Right ventricle myocardium superior (tissue), 1 donor: Measurements from ENCODE around the gene LRRC23. TPM values are rescaled to one million over a fixed set of nuclear protein-coding genes. Genes with fewer than 3 reads are reported as not detected.
"Not testable (repeated sequence)": the region's sequence is repeated elsewhere in the genome, so short reads cannot be mapped to it uniquely, and the experiment has no call there.

ENCODE experiments used
- ATAC-seq: fragments of 200-7000 bp; cut with Tn5 transposase; one replicate; pipeline ENCODE4 v1.9.1; 2020; ENCODE audit warnings: mild to moderate bottlenecking; ENCODE audit not compliant: poor library complexity
- DNase-seq: peaks from one replicate; pipeline ENCODE4 v3.0.0-alpha.2; 2020
- intact Hi-C: fragments of 100-400 bp; cut with DNase I; formaldehyde crosslinking; loops from one replicate; pipeline ENCODE4 v1.11.2; 2022
- long read RNA-seq: library from polyadenylated mRNA; unstranded; transcript quantifications from one replicate; pipeline ENCODE4 v2.0.0, GENCODE V29; 2021
- total RNA-seq: library from RNA; stranded (reverse); fragmentation: NEBNext Ultra II Directional; extraction: Animal tissue kit (Norgen Biotek cat#: 25700); gene quantifications from one replicate; pipeline ENCODE4 v1.2.1, GENCODE V29; 2021
- donor health status: DM: no; HTN: yes; CAD: no; lungs with severe emphysema.

LRRC23 gene, protein sequence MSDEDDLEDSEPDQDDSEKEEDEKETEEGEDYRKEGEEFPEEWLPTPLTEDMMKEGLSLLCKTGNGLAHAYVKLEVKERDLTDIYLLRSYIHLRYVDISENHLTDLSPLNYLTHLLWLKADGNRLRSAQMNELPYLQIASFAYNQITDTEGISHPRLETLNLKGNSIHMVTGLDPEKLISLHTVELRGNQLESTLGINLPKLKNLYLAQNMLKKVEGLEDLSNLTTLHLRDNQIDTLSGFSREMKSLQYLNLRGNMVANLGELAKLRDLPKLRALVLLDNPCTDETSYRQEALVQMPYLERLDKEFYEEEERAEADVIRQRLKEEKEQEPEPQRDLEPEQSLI
- total RNA-seq: 8.2 TPM
- long read RNA-seq, partial matches to known transcripts: 3 of 17 reads
- long read RNA-seq, other reads (novel, unspliced or antisense): 5 of 17 reads

DNA sequence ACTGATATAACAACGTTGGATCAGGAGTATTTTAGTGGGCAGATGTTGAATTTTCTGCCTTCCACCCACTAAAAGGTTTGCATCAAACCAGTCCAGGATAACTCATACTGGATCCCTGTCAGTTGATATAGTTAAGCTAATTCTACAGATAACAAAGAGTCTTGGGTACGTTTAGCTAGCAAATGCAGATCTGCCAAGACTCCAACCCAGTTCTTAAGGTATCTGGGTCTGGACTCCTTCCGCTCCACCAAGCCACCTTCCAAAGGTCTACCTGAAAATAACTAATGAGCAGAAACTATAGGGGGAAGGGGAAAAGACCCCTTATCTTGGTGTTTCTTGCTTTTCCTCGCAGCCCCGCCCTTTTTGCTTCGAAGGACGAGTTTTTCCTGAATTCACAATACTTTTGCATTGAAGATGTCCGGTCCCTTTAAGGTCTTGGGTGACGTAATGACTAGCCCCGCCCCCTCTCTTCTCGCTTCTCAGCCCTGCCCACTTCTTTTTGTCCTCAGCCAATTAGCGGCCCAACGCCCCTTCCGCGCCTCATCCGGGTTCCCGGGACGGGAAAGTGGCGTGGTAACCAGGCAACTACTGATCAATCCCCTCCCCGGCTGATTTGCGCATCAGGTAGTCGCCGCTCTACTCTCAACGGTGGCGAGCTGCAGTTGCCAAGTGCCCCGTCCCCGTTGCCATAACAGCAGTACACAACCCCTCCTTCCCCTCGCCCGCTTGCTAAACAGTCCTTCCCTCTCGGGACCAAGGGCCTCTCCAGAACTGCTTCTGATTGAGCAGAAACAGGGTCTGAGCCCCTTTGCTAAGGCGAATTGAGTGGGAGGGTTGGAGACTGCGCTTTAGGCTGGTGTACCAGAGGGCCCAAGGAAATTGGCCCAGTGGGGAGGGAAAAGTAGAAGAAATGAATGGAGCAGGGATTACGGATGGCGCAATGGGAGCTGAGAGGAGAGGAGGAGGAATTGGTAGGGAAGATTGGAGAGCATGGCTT is at the start of gene LRRC23:
TSS of gene LRRC23 (plus strand) at position 543 of the 997 bp plus-strand sequence. CDS start 812 bp downstream, outside the sequence.
- ATAC-seq: peak; percentile 98
- peak; percentile 98 for DNase-seq
- intact Hi-C loops: no loop called here

DNA sequence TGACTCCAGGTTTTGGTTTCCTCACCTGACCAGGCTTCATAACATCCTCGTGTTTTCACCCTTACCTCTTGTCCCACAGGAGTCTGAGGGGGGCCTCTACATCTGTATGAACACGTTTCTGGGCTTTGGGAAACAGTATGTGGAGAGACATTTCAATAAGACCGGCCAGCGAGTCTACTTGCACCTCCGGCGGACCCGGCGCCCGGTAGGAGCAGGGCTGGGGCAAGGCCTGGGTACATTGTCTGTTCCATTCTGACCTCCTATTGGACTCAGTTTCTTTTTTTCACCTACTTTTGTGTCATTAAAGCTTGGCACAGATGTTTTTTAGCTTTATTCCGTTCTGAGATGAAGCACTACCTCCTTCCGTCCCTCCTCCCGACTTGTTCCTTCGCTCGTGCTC is 49.3 kb upstream of the LRRC23 start:
- intact Hi-C loops: no loop called here
- DNase-seq (no peak), ATAC-seq (no peak)

DNA sequence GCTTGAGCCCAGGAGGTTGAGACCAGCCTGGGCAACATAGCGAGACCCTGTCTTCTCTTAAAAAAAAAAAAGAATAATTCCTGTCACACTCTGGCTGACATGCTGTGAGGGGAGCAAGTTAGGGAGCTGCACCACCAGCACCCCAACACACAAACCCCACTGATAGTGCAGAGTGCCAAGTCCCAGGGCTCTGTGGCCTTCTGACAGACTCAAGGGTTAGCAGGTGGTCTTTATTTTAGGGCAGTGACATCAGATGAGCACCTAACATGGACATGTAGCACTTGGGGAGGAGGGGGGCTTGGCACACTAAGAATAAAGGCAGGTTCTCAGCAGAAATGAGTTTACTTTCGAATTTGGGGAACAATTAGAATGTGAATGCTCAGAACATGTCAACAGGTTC is 45.8 kb upstream of the LRRC23 start:
- intact Hi-C loops: no loop called here
- DNase-seq: no peak
- ATAC-seq: no peak

DNA sequence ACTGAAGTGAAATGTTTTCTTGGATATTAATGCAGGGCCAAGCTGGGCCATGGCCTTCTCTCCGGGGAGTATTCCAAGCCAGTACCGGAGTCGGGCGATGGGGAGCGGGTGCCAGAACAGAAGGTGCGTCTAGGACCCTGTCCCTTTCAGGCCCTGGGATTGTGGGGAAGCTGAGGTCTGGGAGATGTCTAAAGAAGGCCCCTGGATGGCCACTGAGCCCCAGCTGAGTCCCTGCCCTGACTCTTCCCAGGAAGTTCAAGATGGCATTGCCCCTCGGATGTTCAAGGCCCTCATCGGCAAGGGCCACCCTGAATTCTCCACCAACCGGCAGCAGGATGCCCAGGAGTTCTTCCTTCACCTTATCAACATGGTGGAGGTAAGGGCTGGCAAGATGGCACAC is 44.5 kb upstream of the LRRC23 start:
- intact Hi-C loops: no loop called here
- DNase-seq (no peak), ATAC-seq (no peak)

DNA sequence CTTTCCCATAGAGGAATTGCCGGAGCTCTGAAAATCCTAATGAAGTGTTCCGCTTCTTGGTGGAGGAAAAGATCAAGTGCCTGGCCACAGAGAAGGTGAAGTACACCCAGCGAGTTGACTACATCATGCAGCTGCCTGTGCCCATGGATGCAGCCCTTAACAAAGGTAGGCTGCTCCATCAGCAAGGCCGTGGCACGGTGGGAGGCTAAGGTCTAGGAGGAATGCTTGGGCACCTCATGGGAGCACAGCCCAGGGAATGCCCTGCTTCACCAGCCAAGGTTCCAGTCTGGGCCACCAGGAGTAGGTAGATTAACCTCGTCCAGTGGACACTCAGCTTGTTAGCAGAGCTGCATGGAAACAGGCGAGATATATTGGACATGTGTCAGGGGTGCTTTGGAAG is 43.7 kb upstream of the LRRC23 start:
- DNase-seq: no peak
- no peak for ATAC-seq
- intact Hi-C loops: no loop called here

DNA sequence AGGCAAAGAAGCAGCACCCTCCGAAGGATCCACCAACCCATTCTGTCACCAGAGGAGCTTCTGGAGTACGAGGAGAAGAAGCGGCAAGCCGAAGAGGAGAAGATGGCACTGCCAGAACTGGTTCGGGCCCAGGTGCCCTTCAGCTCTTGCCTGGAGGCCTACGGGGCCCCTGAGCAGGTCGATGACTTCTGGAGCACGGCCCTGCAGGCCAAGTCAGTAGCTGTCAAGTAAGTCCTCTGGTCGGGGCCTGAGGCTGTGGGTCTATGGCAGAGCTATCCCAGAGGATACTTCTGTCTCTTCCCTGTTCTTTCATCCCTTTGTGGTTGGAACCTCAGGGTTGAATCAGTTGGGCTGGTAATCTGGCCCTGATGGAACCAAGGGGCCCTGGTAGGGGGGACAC is 43.2 kb upstream of the LRRC23 start:
- intact Hi-C loops: no loop called here
- ATAC-seq (no peak), DNase-seq (no peak)

DNA sequence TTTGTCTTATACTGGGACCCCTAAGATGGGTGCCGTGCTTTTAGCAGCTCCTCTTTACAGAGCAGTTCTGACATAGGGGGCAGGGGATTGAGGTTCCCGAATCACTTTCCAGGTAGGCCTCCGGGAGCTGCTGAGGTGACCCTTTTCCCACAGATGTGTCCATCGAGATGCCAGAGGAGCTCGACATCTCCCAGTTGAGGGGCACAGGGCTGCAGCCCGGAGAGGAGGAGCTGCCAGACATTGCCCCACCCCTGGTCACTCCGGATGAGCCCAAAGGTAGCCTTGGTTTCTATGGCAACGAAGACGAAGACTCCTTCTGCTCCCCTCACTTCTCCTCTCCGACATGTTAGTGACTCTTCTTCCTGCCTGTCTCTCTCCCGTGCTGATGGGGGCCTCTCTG is 41.6 kb upstream of the LRRC23 start:
- DNase-seq: no peak
- intact Hi-C loops: no loop called here
- ATAC-seq: no peak

DNA sequence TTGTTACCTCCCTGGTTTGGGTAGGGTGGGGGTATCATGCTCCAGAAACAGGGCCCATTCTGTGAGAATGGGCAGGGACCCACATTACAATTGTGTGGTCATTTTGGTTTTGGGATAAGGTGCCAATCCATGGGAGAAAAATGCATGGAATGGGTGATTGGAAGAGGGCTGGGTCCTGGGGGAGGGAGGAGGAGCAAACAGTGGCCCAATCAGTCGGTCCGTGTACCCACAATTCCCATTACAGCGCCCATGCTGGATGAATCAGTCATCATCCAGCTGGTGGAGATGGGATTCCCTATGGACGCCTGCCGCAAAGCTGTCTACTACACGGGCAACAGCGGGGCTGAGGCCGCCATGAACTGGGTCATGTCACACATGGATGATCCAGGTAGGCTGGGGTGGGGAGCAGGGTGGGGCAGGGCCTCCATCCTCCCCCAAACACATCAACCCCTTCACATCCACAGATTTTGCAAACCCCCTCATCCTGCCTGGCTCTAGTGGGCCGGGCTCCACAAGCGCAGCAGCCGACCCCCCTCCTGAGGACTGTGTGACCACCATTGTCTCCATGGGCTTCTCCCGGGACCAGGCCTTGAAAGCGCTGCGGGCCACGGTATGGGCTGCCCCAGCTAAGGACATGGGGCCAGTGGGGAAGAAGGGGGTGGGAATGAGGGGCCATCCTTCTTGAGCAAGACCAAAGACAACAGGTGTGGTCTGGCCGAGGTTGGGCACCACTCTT is 40.9 kb upstream of the LRRC23 start:
- intact Hi-C loops: no loop called here
- no peak for DNase-seq
- no peak for ATAC-seq

DNA sequence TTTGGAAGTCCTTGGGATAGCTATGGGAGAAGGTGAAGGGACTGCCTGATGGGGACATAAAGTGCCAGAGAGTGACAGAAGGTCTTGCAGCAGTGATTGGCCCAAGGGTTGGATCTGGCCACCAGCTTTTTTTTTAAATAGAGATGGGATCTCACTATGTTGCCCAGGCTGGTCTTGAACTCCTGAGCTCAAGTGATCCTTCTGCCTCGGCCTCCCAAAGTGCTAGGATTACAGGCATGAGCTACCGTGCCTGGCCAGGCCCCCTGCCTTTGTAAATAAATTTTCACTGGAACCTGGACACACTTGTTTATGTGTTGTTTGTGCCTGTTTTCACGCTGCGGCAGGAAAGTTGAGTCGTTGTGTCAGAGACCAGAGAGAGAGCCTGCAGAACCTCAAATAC is 39.3 kb upstream of the LRRC23 start:
- ATAC-seq, intact Hi-C loops, DNase-seq: not testable (repeated sequence)

DNA sequence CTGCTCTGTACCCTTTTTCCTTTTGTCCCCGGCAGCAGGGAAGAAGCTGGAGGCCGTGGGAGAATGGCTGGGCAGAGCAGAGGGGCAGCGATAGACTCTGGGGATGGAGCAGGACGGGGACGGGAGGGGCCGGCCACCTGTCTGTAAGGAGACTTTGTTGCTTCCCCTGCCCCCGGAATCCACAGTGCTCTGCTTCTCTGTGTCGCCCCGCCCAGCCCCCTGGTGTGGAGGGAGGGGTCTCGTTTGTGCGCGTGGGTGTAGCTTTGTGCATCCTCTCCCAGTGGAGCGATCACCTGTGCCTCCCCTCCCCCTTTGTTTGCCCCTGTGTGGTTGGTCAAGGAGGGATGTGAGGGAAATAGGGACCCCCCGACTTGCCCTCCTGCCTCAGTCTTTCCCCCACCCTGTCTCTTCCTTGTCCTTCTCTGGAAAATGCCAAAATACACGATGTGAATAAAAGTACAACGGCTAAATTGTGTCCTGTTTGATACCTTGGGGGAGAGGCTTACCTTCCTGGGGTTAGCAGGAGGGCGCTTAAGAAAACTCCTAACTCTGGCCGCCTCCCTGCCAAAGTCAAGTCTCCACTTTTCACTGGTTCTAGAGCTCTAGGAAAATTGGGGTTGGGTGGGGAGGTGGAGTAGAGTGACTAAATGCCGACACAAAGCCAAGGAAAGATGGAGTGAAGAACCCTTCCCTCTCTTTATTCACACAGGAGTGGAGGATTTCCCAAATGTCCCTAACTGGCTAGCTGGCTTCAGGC is 38.3 kb upstream of the LRRC23 start:
- intact Hi-C loops: no loop called here
- DNase-seq: no peak
- ATAC-seq: no peak

DNA sequence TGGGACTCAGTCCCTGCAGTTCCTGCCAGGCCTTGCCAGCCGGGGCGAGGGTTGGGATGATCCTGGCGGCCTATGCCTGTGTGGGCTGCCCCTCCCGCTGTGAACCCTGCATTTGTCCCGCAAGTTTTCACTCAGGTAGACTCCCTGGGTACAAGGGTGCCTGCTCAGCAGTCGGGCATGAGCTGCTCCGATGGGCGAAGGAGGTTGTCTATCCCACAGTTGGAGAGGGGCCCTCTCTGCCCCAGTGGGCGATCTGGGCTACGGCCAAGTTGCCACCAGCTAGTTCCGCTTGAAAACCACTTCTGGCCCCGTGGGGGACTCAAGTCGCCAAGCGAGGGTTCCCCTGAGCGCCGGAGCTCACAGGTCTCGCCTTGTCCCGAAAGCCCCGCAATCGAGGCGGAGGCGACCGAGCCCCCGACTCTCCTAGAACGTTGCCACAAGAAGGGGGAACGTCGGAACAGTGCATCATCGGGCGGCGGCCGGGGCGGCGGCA is 37.7 kb upstream of the LRRC23 start:
- peak; percentile 4 for ATAC-seq

DNA sequence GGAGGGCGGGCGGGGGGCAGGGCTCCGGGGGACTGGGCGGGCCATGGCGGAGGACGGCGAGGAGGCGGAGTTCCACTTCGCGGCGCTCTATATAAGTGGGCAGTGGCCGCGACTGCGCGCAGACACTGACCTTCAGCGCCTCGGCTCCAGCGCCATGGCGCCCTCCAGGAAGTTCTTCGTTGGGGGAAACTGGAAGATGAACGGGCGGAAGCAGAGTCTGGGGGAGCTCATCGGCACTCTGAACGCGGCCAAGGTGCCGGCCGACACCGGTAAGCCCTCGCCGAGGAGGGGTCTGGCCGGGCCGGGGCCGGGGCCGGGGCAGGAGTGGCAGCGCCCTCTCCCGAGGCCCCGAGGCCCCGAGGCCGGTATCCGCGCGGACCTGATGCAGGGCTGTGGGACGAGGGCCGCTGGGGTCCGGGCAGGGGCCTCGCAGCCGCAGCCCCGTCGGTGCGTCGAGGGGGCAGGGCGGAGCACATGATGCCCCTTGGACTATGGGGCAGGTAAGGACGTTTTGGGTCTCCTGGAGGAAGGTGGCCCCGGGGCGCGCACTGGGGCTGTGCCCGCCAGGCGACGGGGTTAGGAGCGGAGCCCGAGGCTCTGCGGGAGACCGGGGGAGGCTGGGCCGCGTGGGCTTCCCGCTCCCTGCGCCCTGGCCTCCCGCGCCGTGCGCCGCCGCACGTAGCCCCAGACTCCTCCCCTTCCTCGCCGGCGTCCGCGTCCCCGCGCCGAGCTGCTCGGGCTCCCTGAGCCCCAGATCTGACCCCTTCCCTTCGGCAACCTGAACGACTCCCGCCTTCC is 37.0 kb upstream of the LRRC23 start, which contains the start of gene TPI1:
TSS of gene TPI1 (plus strand) at position 119 of the 798 bp plus-strand sequence. CDS start at position 155, 36 bp downstream.
- DNase-seq (peak; percentile 91), ATAC-seq (peak; percentile 89)
- intact Hi-C loops: no loop called here

More for the DNA sequence above, 37.7 kb upstream of the LRRC23 start:
- DNase-seq: no peak
- intact Hi-C loops: no loop called here

DNA sequence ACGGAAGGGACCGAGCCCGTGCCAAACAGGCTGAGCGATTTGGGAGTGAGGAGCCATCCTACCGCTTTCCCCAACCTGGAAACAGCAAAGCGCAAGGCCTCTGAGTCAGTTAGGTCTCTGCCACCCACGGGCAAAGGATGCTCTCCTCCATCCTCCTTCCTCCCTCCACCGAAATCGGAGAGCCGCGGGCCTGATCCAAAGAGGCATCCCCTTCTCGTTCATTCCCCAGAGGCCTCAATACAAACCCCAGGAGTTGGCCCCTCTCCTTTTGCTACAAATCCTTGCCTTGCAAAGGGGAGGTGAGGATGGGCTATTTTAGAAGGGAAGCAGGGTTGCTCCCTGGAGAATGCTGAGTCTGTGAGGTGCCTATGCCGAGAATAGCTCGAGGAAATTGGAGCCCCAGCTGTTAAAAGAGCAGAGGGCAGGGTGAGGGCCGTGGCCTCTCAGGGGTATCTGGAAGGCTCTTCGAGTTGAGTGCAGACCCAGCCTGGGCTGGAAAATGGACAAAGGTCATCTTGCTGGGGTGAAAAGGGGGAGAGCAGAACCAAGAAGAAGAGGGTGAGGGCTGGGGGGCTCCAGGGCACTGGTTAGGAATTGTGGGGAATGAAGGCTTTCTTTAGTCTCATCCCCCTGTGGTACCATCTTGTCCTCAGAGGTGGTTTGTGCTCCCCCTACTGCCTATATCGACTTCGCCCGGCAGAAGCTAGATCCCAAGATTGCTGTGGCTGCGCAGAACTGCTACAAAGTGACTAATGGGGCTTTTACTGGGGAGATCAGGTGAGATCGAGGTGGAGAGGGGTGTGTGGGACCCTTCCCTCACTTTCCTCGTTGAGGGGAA is 36.2 kb upstream of the LRRC23 start:
- DNase-seq (no peak), ATAC-seq (no peak)
- intact Hi-C loops: no loop called here

DNA sequence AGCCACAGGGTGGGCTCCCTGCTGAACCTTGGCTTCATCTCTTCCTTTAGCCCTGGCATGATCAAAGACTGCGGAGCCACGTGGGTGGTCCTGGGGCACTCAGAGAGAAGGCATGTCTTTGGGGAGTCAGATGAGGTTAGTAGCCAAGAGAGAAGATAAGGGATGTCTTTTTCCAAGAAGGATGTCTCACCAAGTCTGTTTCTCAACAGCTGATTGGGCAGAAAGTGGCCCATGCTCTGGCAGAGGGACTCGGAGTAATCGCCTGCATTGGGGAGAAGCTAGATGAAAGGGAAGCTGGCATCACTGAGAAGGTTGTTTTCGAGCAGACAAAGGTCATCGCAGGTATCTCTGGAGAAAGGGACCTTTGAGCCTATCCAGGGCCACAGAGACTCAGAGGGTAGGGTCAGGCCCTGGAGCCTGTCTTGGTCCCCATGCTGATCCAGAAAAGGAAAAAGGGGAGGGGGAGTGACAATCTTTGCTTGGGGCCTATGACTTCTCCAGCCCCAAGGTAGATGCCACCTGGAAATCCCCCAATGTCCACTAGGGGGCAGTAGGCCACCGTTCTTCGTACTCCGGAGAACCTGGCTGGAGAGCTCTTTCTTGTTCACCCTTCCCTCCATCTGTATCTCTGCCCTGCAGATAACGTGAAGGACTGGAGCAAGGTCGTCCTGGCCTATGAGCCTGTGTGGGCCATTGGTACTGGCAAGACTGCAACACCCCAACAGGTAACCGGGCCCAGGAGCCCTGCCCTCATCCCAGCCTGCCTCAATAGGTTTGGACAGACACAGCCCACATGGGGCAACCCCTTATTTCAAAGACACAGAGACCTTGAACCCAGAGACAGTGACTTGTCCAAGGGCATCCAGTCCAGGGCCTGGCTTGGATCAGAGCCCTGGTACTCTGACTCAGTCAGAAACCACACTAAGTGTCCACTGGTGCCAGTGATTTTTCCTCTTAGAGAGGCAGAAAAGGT is 35.3 kb upstream of the LRRC23 start:
- ATAC-seq (peak; percentile 4), DNase-seq (peak; percentile 78)
- intact Hi-C loops: no loop called here

DNA sequence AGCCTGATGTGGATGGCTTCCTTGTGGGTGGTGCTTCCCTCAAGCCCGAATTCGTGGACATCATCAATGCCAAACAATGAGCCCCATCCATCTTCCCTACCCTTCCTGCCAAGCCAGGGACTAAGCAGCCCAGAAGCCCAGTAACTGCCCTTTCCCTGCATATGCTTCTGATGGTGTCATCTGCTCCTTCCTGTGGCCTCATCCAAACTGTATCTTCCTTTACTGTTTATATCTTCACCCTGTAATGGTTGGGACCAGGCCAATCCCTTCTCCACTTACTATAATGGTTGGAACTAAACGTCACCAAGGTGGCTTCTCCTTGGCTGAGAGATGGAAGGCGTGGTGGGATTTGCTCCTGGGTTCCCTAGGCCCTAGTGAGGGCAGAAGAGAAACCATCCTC is 34.3 kb upstream of the LRRC23 start:
- ATAC-seq, DNase-seq, intact Hi-C loops: not testable (repeated sequence)
